ENCODE results near the gene AFAP1L1.

AFAP1L1 gene

GRCh38 chr5:149353911-149354310, 82.3 kb downstream of the AFAP1L1 start:
- DNase-seq (ENCODE audit: low read depth) = no peak

- peak; percentile 23 for DNase-seq (ENCODE audit: low read depth)
These were observed 84.0 kb downstream of the AFAP1L1 start for GRCh38 chr5:149355688-149356087.

DNA sequence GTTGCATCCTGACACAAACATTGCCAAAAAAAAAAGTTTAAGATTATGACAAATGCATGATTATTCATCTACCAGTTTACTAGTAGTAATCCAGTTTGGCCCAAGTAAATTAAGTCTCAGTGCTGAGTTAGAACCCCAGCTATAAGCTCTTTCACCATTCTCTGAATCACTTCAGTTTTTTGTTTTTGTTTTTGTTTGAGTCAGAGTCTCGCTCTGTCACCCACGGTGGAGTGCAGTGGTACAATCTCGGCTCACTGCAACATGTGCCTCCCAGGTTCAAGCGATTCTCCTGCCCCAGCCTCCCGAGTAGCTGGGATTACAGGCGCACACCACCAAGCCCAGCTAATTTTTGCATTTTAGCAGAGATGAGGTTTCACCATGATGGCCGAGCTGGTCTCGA, 84.7 kb downstream of the AFAP1L1 start:
- DNase-seq (ENCODE audit: low read depth) = peak; percentile 13

DNA sequence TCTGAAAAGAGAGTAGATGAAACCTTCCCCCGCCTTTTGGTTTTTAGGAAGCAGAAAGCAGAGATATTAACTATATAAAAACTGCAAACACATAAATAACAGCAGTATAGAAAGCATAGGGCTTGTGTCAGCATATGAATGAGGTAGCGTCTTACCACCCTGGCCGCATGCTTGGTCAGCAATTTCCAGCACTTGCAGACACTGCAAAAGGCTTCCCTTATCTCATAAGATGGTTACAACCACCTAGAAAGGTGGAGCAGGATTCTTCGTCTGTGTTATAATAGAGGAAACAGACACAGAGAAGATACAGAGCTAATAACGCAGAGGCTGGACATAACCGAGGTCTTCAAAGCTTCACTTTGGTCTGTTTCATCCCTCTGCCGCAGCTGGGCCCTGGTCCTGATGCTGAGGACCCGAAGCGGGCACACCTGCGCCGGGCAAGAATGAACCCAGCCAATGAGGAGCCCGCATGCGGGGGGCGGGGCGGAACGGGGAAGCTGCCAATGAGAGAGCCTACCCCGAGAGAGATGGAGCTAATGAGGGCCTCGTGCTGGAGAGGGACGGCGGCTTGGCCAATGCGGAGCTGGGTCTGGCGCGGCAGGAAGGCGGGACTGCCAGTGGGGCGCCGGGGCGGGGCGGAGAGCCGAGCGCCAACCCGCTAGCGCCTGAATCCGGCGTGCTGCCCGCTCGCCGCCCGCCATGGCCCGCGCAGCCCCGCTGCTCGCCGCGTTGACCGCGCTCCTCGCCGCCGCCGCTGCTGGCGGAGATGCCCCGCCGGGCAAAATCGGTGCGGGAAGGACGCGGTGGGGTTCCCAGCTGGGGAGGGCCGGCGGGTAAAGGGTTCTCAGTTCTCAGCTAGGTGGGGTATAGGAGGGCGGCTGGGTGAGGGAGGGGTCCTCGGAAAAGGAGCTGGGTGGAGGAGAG, 86.0 kb downstream of the AFAP1L1 start, which contains the start of gene PCYOX1L:
Gene PCYOX1L, plus strand, starts transcription at position 677 of the 924 bp plus-strand sequence. Its CDS starts 23 bp downstream, at position 700.
- DNase-seq (ENCODE audit: low read depth) = peak; percentile 97

DNA sequence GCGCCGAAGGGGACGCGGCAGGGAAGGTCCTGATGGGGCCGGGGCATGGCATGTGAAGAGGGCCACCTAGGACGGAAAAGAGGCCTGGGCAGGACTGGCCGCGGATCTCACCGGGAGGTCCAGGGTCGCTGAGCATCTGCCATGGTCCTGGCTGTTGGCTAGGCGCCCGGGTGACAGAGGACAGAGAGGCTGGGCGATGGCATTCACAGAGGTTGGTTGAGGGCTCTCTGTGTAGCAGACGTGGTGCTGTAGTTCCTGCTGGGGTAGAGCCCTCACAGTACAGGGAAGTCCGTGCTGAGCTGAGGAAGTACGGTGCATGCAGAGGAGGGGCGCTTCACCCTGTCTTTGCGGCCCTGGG, 86.6 kb downstream of the AFAP1L1 start:
- DNase-seq (ENCODE audit: low read depth) = peak; percentile 5

GRCh38 chr5:149358868-149359495, 87.3 kb downstream of the AFAP1L1 start:
- no peak for DNase-seq (ENCODE audit: low read depth)

DNA sequence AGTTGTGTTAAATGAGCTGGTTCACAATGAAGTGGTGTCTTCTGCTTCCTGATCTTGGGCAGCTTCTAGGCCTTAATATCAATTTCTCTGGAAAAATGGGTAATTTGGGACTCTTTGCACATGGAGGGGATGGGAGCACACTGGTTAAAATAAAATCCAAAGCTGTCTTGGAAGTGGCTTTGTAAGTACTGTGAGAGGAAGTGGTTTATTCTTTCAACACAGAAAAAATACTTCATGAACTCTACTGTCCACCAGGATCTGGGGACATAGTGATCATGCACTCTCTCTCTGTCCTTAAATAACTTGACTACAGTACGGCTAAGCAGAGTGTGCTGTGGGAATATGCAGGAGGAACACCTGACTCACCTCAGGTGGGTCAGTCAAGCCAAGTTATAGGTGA, 88.6 kb downstream of the AFAP1L1 start:
- no peak for DNase-seq (ENCODE audit: low read depth)

GRCh38 chr5:149362541-149362940, 90.9 kb downstream of the AFAP1L1 start:
- DNase-seq (ENCODE audit: low read depth) = no peak

DNA sequence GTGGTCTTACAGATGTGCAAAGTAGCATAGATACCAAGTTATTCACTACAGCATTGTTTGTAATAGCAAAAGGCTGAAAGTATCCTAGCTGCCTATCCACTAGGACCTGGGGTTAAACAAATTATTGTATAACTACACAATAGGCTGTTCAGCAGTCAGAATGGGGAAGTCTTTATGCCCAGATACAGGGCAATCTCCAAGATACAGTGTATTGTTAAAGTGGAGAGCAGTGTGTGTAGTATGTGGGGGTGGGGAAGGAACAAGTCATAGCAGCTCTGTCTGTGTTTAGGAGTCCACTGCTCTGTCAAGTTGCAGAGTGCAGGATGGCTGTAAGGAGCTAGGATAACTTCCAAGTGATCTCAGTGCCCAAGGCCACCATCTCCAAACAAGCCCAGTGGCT, 91.7 kb downstream of the AFAP1L1 start:
- no peak for DNase-seq (ENCODE audit: low read depth)

DNA sequence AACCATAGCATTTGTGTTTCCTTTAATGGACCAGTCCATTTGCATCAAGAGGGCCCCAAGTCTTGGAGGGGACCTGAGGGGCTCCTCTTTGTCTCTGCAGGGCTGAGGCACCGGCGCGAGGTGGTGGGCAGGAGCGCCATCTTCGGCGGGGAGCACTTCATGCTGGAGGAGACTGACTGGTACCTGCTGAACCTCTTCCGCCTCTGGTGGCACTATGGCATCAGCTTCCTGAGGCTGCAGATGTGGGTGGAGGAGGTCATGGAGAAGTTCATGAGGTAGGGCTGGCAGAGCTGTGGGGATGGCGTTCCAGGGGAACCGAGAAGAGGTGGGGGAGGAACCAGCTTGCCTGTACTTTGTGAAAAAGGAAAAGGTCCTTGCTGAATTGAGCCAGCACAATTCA, 92.3 kb downstream of the AFAP1L1 start:
- DNase-seq (ENCODE audit: low read depth) = no peak

GRCh38 chr5:149364719-149365118, 93.1 kb downstream of the AFAP1L1 start:
- DNase-seq (ENCODE audit: low read depth) = no peak

- DNase-seq (ENCODE audit: low read depth) = no peak
These were observed 93.8 kb downstream of the AFAP1L1 start for GRCh38 chr5:149365418-149365817.

DNA sequence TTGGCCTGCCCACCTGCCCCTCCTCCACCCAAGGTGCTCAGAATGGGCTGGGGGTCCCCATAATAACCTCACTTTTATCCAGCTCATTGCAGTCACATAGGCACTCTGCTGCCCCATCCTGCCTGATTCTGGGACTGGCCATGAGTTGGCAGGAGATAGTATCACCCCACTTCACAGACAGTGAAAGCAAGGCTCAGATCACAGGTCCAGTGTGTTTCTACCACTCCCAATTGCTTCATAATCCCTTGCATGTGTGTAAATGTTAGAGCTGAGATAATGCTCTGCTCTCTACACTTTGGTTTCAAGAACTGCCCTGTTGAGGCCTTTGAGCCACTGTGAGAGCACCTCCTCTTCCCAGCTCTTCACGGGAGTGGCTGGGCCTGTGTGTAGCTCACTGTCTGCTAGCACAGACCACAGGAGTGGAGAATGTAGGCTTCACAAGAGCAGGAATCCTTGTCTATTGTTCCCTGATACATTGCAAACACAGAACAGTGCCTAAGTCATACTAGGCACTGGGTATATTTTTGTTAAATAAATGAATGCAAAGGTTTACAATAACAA, 94.6 kb downstream of the AFAP1L1 start:
- DNase-seq (ENCODE audit: low read depth) = no peak

- peak; percentile 38 for DNase-seq (ENCODE audit: low read depth)
These were observed 95.8 kb downstream of the AFAP1L1 start for GRCh38 chr5:149367249-149367971.

GRCh38 chr5:149367972-149368645, 96.5 kb downstream of the AFAP1L1 start:
- DNase-seq (ENCODE audit: low read depth) = no peak

- no peak for DNase-seq (ENCODE audit: low read depth)
These were observed 99.2 kb downstream of the AFAP1L1 start for GRCh38 chr5:149370878-149371277.

GRCh38 chr5:149371296-149371962, 99.8 kb downstream of the AFAP1L1 start:
- DNase-seq (ENCODE audit: low read depth) = peak; percentile 39

- no peak for DNase-seq (ENCODE audit: low read depth)
These were observed 100.6 kb downstream of the AFAP1L1 start for GRCh38 chr5:149372076-149372795.

- DNase-seq (ENCODE audit: low read depth) = no peak
These were observed 101.3 kb downstream of the AFAP1L1 start for GRCh38 chr5:149372932-149373331.

DNA sequence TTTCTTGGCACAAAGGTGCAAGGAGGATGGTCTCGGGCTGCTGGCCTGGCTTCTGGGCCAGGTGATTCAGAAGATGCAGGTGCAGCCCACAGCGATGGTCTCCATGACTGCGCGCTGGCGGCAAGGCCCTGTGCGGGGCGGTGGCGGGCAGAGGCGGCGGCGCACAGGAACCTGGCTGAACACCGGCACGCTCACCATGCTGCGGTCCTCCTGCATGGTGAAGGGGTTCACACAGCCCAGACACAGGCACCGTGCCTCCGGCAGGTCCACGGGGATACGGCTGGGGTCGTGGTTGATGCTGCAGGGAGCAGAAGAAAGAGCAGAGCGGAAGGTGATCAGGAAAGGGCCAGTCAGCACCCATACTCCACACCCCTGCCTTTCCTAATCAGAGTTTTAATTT, 102.6 kb downstream of the AFAP1L1 start:
- no peak for DNase-seq (ENCODE audit: low read depth)

GRCh38 chr5:149374801-149375200, 103.1 kb downstream of the AFAP1L1 start:
- DNase-seq (ENCODE audit: low read depth) = no peak
